ENCODE measurements around the gene PAK1.

- TF ChIP-seq CTCF (IDR thresholded peaks at IDR 0.05): no peak
- no peak for TF ChIP-seq EZH2 (IDR thresholded peaks at IDR 0.05; ENCODE audit: borderline replicate concordance, insufficient read depth, low read depth, low read length, poor library complexity, severe bottlenecking)
Observed at GRCh38 chr11:77278595-77279506, 195.0 kb downstream of the PAK1 start.

Data from B cell (primary cell).